Hypothalamus (tissue), 51 donors: ENCODE results near the gene SREBF2.

Experiments used
- DNase-seq, 51 donors: peaks; one replicate each; lab custom pipeline; 2025; lab: John Stamatoyannopoulos, UW

SREBF2 gene

GRCh38 chr22:41906822-41907221, 73.9 kb downstream of the SREBF2 start:
- DNase-seq = no peak

DNA sequence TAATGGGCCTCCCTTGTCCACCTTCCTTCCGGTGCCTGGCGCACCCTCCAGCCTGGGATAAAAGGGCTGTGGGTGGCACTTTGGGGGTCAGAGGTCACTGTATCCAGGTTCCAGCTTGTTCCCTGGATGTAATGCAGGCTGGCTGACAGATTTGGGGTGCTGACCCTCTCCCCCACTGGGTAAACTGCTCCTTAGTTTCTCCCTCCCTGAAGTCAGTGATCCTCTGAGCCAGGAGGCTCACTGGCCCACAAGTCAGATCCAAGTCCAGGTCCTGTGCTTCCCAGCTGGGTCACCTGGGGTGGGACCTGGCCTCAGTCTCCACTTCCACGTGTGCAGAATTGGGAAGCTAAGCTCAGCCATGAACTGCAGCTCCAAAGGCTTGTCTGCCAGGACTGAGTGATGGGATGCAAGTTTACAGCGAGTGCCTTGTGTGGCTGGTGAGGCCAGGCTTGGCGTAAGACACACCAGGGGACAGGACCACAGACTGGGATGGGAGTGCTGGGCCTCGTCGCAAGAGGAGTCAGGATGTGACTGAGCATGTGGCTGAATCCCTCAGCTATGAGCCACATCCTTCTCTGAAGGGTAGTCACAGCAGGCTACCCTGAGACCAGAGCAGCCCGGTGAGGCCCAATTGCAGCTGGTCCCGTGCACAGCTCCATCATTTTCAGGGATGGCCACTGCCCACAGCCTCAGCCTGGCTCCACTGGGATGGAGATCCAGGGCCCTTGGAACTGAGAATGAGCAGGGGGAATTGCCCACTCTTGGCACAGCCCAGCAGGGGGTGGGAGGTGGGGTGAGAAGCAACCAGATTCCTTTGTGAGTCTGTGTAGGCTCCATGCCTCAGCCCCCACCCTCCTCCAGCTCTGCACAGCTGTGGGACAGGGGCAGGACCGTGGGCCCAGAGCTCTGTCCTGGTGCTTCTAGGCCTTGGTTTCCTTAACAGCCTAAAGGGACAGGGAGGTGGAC, 74.8 kb downstream of the SREBF2 start:
- no peak for DNase-seq

DNA sequence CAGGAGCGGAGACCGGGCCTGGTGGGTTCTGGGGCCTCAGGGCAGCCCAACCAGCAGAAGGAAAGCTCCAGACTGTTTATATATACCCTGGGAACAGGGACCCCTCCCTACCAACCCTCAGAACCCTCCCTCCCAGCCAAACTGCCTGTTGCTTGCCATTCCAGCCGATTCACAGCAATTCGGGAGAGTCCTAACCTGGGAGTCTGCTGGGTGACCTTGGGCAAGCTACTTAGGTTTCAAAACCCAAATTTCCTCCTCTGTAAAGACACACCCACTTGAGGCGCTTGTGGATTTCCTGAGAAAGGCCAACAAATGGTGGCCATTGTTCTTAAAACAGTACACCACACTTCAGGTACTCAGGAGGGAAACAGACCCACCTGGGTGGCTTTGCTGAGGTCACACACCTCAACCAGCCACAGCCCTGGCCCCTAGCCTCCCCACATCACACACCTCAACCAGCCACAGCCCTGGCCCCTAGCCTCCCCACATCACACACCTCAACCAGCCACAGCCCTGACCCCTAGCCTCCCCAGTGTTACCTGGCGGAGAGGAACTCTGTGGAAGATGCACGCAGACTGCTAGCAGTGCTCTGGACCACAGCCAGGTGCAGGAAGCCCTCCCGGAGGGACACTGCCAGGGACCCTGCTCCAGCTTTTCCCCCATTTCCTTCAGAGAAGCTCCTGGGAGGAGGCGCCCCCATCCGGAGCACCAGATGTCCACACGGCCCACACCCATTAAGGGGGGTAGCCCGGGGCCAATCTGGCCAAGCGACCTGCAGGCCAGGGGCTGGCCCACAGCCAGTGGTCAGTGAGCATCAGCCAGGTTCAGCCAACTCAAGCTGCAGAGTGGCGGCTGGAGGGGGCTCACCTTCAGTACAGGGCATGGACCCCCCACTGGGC, 75.8 kb downstream of the SREBF2 start:
- peak in 1 of 51 donors; percentile 16 for DNase-seq

DNA sequence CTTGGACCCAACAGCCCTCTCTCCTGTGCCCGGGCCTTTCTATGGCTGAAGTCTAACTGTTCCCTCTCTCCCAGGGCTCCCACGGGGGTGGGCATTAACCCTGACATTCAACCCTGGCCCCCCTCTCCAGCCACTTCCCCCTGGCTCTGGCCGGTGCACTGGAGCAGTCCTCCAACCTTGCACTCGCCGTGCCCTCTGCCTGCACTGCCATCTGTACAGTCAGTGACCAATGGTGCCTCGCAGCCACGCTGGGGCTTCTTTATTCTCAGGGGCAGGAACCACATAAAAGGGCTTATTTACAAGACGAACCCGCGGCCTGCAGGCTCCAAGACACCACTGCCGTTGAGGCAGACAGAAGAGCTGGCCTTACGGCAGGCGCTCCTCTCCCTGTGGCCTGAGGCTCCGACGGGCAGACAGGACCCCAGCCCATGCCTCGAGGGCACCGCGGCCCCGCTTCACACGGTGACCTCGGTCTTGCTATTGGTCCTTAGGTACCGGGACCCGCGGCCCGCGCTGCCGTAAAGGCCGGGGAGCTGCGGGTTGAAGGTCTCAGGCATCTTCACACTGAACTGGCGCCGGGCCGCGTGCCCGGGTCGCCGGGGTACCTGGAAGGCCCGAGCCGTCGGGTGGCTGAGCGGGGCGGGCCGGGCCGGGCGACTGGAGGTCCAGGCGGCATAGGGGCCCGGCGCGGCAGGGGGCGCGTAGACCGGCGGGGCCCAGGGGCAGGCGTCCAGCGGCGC, 76.6 kb downstream of the SREBF2 start:
- DNase-seq = peak in 7 of 51 donors; percentile 8 to 31 (median 18)

DNA sequence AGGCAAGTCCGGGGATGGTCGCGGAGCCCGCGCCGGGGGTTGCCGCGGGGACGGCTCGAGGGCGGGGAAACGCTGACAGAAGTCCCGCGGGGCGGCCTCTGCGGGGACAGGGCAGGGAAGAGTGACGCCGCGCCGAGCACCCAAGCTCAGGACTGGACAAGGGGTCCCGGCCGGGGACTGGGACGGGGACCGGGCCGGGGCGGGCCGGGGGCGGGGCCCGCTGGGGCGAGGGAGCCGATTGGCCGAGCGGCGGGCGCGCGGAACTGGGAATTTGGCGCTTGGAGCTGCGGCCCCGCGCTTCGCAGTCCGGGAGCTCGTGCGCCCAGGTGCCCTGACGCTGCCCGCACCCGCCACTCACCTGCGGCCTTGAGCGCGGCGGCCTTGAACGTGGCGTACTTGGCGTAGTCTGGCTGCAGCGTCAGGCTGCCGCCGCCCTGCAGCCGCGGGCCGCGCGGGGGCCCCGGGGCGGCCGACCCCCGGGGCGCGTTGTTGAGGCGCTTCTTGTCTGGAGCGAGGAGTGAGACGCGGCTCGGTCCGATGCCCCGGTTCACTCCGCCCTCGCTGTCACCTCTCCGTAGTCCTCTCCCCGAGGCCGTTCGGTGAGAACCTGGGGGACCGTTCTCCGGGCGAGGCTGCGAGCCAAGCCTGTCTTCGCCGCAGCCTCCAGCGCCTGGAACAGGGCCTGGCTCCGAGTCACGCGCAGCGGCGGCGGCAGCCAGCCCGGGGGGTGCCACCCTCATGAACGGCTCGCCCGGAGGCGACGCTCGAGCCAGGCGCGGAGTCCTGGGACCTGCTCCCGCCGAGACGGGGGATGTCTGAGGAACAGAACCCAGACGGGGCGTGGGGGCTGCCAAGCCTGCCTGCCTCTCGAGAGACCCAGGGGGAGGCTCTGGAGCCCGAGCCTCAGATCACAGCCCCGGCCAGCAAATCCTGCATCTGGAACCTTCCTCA, 77.4 kb downstream of the SREBF2 start:
- DNase-seq = peak in 37 of 51 donors; percentile 16 to 78 (median 42)

GRCh38 chr22:41911001-41911611, 78.2 kb downstream of the SREBF2 start:
- no peak for DNase-seq

- DNase-seq = no peak
These were observed 79.6 kb downstream of the SREBF2 start for GRCh38 chr22:41912338-41913039.

- DNase-seq = no peak
These were observed 80.3 kb downstream of the SREBF2 start for GRCh38 chr22:41913040-41913719.

GRCh38 chr22:41913842-41914534, 81.1 kb downstream of the SREBF2 start:
- DNase-seq = no peak

- DNase-seq = no peak
These were observed 81.7 kb downstream of the SREBF2 start for GRCh38 chr22:41914611-41915034.

GRCh38 chr22:41915035-41915785, 82.3 kb downstream of the SREBF2 start, which contains the start of gene SHISA8:
Gene SHISA8 (minus strand): TSS chr22:41915074. CDS start chr22:41914667, 407 bp downstream.
- peak in 5 of 51 donors; percentile 14 to 42 (median 16) for DNase-seq

DNA sequence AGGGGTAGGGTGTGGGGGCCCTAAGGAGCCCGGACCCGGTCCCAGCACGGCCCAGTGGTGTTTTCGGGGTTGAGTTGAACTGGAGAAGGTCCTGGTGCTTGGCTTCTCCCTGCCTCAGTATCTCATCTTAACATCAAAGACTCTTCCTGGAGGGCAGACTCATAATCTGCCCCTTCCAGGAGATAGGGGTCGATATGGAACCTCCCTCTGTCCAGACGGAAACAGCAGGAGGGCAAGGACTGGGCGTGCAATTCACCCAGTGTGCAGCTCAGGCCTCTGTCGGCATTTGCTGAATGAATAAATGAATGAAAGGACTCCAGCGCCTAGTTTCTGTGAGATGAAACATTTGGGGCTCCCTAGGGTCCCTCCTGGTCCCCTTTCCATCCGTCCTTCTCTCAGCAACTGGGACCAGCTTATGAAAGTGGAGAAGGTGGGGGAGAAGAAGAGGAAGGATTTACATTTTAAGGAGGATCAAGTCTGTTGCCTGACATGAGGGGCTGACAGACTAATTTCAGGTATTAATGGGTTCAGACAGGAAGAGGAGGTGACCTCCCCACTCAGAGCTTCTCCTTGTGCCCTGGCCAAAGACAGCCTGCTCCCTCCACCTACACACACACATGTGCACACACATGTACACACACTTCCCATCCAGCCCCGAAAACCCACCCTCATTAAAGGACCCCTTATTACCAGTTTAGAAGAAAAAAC, 83.0 kb downstream of the SREBF2 start:
- DNase-seq = no peak

DNA sequence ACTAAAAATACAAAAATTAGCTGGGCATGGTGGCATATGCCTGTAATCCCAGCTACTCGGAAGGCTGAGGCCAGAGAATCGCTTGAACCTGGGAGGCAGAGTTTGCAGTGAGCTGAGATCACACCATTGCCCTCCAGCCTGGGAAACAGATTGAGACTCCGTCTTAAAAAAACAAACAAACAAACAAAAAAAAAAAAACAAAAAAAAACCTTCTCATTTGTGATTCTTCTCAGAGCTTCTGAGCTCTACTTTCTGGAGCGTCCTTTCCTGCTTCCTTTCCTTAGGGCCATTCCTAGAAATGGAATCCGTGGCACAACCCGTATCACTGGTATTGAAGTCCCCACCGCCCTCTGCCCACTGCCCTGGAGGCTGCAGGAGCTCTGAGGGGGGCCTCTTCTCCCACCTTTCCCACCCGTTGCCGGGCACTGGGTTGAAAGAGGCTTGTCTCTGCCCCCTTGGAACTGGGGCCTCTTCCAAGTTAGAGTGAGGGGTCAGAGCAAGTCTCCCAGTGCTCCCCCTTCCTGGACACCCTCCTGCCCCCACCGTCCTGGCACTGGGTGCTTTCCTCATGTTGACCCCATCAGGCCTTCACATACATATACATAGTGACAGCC, 83.9 kb downstream of the SREBF2 start:
- DNase-seq = no peak

- DNase-seq = no peak
These were observed 84.5 kb downstream of the SREBF2 start for GRCh38 chr22:41917375-41917902.
